Fibroblast of lung (primary cell): ENCODE data around the gene CEACAM16. TPM values are rescaled to one million over a fixed set of nuclear protein-coding genes. Genes with fewer than 3 reads are reported as not detected.

Experiments
- DNase-seq, 2 donors: peaks; one replicate each; pipeline versions ENCODE4 v3.0.0 to v3.0.0-alpha.2; 2010; ENCODE audit warnings: low read depth in 2 of 2
- H2AFZ ChIP-seq: 2 replicates; pipeline ENCODE4 v1.5.1; 2012; ENCODE audit warnings: low read length, control low read depth, inconsistent platforms
- H3K27ac ChIP-seq: 2 replicates; pipeline ENCODE4 v1.5.1; 2011; ENCODE audit warnings: low read length, control low read depth; ENCODE audit not compliant: insufficient read depth
- H3K27me3 ChIP-seq: 2 replicates; pipeline ENCODE4 v1.5.1; 2011; ENCODE audit warnings: mild to moderate bottlenecking, low read length; ENCODE audit not compliant: control insufficient read depth, insufficient read depth
- H3K36me3 ChIP-seq: 2 replicates; pipeline ENCODE4 v1.5.1; 2011; ENCODE audit warnings: low read length; ENCODE audit not compliant: control insufficient read depth, insufficient read depth
- H3K4me1 ChIP-seq: 2 replicates; pipeline ENCODE4 v1.5.1; 2011; ENCODE audit warnings: low read length; ENCODE audit not compliant: control insufficient read depth, insufficient read depth; ENCODE audit errors: extremely low read depth
- H3K4me2 ChIP-seq: 2 replicates; pipeline ENCODE4 v1.5.1; 2011; ENCODE audit warnings: low read length, control low read depth; ENCODE audit not compliant: insufficient read depth; ENCODE audit errors: extremely low read depth
- H3K4me3 ChIP-seq, 4 experiments: fragments of 200-600 bp in 1 of 4; sonication (generic) in 1 of 4; replicated peaks in 1 of 4; 2 replicates each; pipeline ENCODE4 v1.5.1; 2011 to 2016; ENCODE audit warnings: low read length in 4 of 4, low read depth in 3 of 4, mild to moderate bottlenecking in 3 of 4, control low read depth in 2 of 4, inconsistent platforms in 1 of 4, mixed read lengths in 1 of 4; ENCODE audit not compliant: insufficient read depth in 1 of 4; ENCODE audit errors: control extremely low read depth in 1 of 4
- H3K79me2 ChIP-seq: 2 replicates; pipeline ENCODE4 v1.5.1; 2012; ENCODE audit warnings: mild to moderate bottlenecking, low read length, inconsistent platforms; ENCODE audit not compliant: control insufficient read depth, insufficient read depth
- H3K9ac ChIP-seq: 2 replicates; pipeline ENCODE4 v1.5.1; 2011; ENCODE audit warnings: mild to moderate bottlenecking, low read length, control low read depth; ENCODE audit not compliant: insufficient read depth
- H3K9me3 ChIP-seq: 2 replicates; pipeline ENCODE4 v1.5.1; 2012; ENCODE audit warnings: low read depth, low read length; ENCODE audit not compliant: control insufficient read depth, insufficient read depth
- H4K20me1 ChIP-seq: 2 replicates; pipeline ENCODE4 v1.5.1; 2011; ENCODE audit warnings: low read length; ENCODE audit not compliant: control insufficient read depth, insufficient read depth; ENCODE audit errors: extremely low read depth
- CTCF ChIP-seq, 2 donors: IDR thresholded peaks in 1 of 2; conservative IDR thresholded peaks in 1 of 2; 1 replicate in 1 of 2; 2 replicates in 1 of 2; pipeline ENCODE4 v1.5.1; 2011 to 2012; ENCODE audit warnings: low read length in 2 of 2, control low read depth in 1 of 2, inconsistent platforms in 1 of 2, low read depth in 1 of 2, mild to moderate bottlenecking in 1 of 2
- EZH2 ChIP-seq: IDR thresholded peaks from 2 replicates; pipeline ENCODE4 v1.5.1; 2012; ENCODE audit warnings: low read length, control low read depth, mild to moderate bottlenecking; ENCODE audit errors: missing control alignments
- polyA plus RNA-seq, 2 donors: library from polyadenylated mRNA; depleted of rRNA in 1 of 2; stranded (reverse) in 1 of 2; unstranded in 1 of 2; fragments of >200 nt; gene quantifications; 2 replicates each; pipeline ENCODE4 v1.2.1, GENCODE V29; 2011 to 2012; ENCODE audit warnings: missing spikeins in 1 of 2
- total RNA-seq: library from RNA; depleted of rRNA; stranded (reverse); fragments of >200 nt; gene quantifications from 2 replicates; pipeline ENCODE4 v1.2.1, GENCODE V29; 2014

CEACAM16 gene
- total and polyA plus RNA-seq, 2 donors (not counting 1 experiment from before 2014, with no cell fraction given): not detected

DNA sequence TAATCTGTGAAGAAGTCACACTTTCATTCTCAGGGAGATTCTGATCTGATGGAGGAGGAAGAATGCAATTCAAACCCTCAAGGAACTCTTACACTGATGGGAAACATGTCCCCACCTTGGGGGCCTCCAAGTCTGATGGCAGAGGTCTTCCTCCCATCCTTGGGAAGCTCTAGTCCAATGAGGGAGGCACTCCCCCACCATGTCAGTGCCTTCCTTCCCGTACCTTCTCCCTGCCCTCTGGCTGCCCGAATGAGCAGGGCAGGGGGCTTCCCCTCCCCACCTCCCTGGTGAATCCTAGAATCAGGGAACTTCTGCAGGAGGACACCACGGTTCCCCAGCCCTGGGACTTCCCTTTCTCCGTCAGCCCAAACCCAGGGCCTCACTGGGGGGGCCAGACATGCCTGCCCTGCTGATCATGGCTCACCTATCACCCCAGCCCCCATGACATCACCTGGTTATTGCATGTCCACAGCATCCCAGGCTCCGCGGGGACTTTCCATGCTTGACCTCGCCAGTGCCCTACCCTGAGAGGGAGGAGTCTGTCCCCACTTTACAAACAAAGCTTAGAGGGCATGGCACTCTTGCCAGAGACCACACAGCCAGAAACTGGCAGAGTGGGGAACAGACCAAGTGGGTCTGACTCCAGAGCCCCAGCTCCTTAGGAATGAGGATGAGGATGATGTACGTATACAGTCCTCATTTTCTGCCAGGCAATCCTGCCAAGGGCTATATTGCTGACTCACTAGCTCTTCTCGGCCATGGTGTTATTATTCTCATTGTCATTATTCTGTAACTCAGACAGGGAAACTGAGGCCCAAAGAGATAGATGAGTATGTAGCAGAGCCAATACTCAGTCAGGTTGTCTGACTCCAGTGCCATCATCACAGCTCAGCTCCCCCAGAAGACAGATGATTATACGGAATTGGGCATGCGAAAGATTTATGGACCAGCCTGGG lies 39.9 kb downstream of the CEACAM16 start:
- no peak overlapping the region for H3K9ac ChIP-seq
- H3K27ac ChIP-seq: no peak overlapping the region

GRCh38 chr19:44740351-44740824 lies 41.4 kb downstream of the CEACAM16 start:
- no peak for DNase-seq
- Histone ChIP-seq H2AFZ (no peak overlapping the region), H3K27me3 (no peaks in the 10 kb centered on the region), H3K4me1 (peaks cover 15% of the 10 kb centered on the region), H3K4me3 (no peak overlapping the region), H3K9me3 (no peaks in the 10 kb centered on the region), H3K9ac (no peak overlapping the region), H3K4me2 (no peak overlapping the region), H3K79me2 (no peaks in the 10 kb centered on the region), H4K20me1 (no peaks in the 10 kb centered on the region), H3K36me3 (no peaks in the 10 kb centered on the region), H3K27ac (no peak overlapping the region)
- TF ChIP-seq CTCF (conservative IDR thresholded peaks at IDR 0.05 in 1 of 2, IDR thresholded peaks at IDR 0.05 in 1 of 2; ENCODE audit: low read depth in 1 of 2, low read length in 2 of 2) (peak in 1 of 2 donors; percentile 14), EZH2 (no peak)

More for the DNA sequence above, 39.9 kb downstream of the CEACAM16 start:
- Histone ChIP-seq H2AFZ (no peak overlapping the region), H3K4me2 (no peak overlapping the region), H3K79me2 (no peaks in the 10 kb centered on the region), H3K36me3 (no peaks in the 10 kb centered on the region), H4K20me1 (no peaks in the 10 kb centered on the region), H3K4me3 (no peak overlapping the region), H3K4me1 (peaks cover 7% of the 10 kb centered on the region), H3K9me3 (no peaks in the 10 kb centered on the region), H3K27me3 (no peaks in the 10 kb centered on the region)
- TF ChIP-seq CTCF (conservative IDR thresholded peaks at IDR 0.05 in 1 of 2, IDR thresholded peaks at IDR 0.05 in 1 of 2; ENCODE audit: low read depth in 1 of 2, low read length in 2 of 2): no peak
- TF ChIP-seq EZH2: no peak
- DNase-seq: peak in 1 of 2 donors; percentile 36

DNA sequence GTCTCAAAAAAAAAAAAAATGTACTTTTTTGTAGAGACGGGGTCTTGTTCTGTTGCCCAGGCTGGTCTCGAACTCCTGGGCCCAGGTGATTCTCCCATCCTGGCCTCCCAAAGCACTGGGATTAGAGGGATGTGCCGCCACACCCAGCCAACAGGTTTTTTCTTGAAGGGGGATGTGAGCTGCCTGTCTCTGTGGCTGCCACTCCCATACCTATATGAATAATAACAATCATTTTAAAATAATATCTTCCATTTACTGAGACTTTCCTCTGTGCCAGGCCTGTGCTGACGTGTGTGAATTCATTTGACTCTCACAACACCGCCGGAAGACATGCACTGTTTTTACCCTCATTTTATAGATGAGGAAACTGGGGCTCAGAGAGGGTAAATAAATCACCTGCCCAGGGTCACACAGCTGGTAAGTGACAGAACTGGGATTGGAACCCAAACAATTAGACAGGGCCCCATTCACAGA lies 42.3 kb downstream of the CEACAM16 start:
- Histone ChIP-seq H3K27me3 (no peaks in the 10 kb centered on the region), H3K79me2 (no peaks in the 10 kb centered on the region), H3K27ac (peak overlapping the region; percentile 83), H3K4me2 (peak overlapping the region; percentile 52), H3K9ac (no peak overlapping the region), H3K9me3 (no peaks in the 10 kb centered on the region), H3K36me3 (no peaks in the 10 kb centered on the region), H3K4me3 (no peak overlapping the region), H4K20me1 (no peaks in the 10 kb centered on the region), H2AFZ (no peak overlapping the region), H3K4me1 (peaks cover 18% of the 10 kb centered on the region)
- TF ChIP-seq CTCF (conservative IDR thresholded peaks at IDR 0.05 in 1 of 2, IDR thresholded peaks at IDR 0.05 in 1 of 2; ENCODE audit: low read depth in 1 of 2, low read length in 2 of 2) (no peak), EZH2 (no peak)
- DNase-seq: peak; percentile 50 to 57
